GM12873 (cell line): Measurements from ENCODE around the gene TAPT1.

Experiments used
- CTCF ChIP-seq: IDR thresholded peaks from 2 replicates; pipeline ENCODE4 v1.5.1; 2012; ENCODE audit warnings: low read depth, mild to moderate bottlenecking, moderate library complexity, low read length, control low read depth; ENCODE audit not compliant: insufficient read depth; ENCODE audit errors: missing control alignments

Gene TAPT1

DNA sequence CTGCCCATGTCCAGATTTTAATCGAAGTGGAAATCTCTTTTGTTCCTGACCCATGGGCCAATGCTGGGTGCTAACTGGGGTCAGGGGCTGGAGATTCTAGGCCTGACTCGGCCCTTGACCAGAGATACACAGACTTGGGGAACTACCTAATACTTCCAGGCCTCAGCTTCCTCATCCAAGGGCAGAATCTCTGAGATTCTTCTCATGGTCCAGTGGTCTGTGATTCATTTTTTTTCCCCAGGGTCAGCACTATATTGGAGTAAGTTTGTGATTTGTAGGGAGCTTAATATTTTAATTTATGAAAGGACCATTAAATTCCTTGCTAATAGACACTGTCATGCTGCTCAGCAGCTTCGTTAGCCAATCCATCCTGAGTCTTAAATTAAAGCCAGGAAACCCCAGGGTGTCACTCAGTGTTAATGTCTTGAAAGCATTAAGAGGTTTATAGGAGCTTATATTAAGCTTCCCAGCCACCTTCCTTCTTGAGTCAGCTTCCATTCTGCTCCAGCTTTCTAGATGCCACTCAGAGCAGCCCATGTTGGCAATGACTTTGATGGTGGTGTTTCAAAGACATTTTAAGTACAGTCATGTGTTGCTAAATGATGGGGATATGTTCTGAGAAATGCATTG is 115.5 kb downstream of the TAPT1 start:
- no peak for TF ChIP-seq CTCF
